Thoracic aorta (tissue), 2 donors: Measurements from ENCODE around the gene IGF2BP1. TPM values are rescaled to one million over a fixed set of nuclear protein-coding genes. Genes with fewer than 3 reads are reported as not detected.
A peak's percentile ranks its signal among the peaks of the same experiment; 100 is the strongest.

Source experiments
- ATAC-seq: fragments of 150-250 bp; one replicate; pipeline ENCODE4 v1.8.0; 2017; ENCODE audit warnings: low read depth; ENCODE audit not compliant: insufficient number of reproducible peaks, low FRiP score
- DNase-seq: peaks from one replicate; pipeline ENCODE4 v3.0.0-alpha.2; 2020; ENCODE audit warnings: low spot score
- H3K27ac ChIP-seq, 2 donors: fragments of 200-600 bp; sonication (generic); 1 replicate in 1 of 2; 2 replicates in 1 of 2; pipeline ENCODE4 v1.5.1; 2016; ENCODE audit warnings: mild to moderate bottlenecking in 2 of 2, moderate library complexity in 2 of 2
- H3K27me3 ChIP-seq: fragments of 200-600 bp; sonication (generic); replicated peaks from 2 replicates; pipeline ENCODE4 v1.6.0; 2016; ENCODE audit warnings: mild to moderate bottlenecking; ENCODE audit not compliant: insufficient read depth
- H3K36me3 ChIP-seq: fragments of 200-600 bp; sonication (generic); one replicate; pipeline ENCODE4 v1.5.1; 2016
- H3K4me1 ChIP-seq, 2 donors: fragments of 200-600 bp; sonication (generic); 1 replicate in 1 of 2; 2 replicates in 1 of 2; pipeline versions ENCODE4 v1.5.1 to v1.6.0; 2016; ENCODE audit warnings: low read depth in 2 of 2, mild to moderate bottlenecking in 1 of 2; ENCODE audit not compliant: control insufficient read depth in 1 of 2
- H3K4me3 ChIP-seq: fragments of 200-600 bp; sonication (generic); 2 replicates; pipeline ENCODE4 v1.5.1; 2016; ENCODE audit warnings: mild to moderate bottlenecking
- H3K9me3 ChIP-seq: fragments of 200-600 bp; sonication (generic); 2 replicates; pipeline ENCODE4 v1.5.1; 2016
- CTCF ChIP-seq: fragments of 200-600 bp; sonication (generic); IDR thresholded peaks from one replicate; pipeline ENCODE4 v1.5.1; 2019; ENCODE audit warnings: antibody characterized with exemption
- total RNA-seq, 2 donors: library from RNA; depleted of rRNA; stranded (reverse); fragments of >200 nt; gene quantifications; one replicate each; pipeline versions ENCODE4 v1.1.0 to v1.2.3, GENCODE V29; 2016

The IGF2BP1 gene
- under 1 TPM in 1 of 2 donors, not detected in 1; 0.07 TPM for total RNA-seq

- peak within 1 kb of the TSS; percentile 64 for H3K4me3 ChIP-seq
- peaks cover 13 to 28% of the 10 kb centered on the region in 2 donors for H3K4me1 ChIP-seq
- no peak for DNase-seq
- peaks cover 56% of the 10 kb centered on the region for H3K27me3 ChIP-seq
- no peak for TF ChIP-seq CTCF
- H3K36me3 ChIP-seq, result no peaks in the 10 kb centered on the region
- no peak for ATAC-seq
- H3K9me3 ChIP-seq, result no peaks in the 10 kb centered on the region
- H3K27ac ChIP-seq, result no peak within 1 kb of the TSS
These were observed at the start of gene IGF2BP1 for GRCh38 chr17:48997103-48997826. TSS of gene IGF2BP1 (plus strand) at chr17:48997385. CDS start at chr17:48997746, 361 bp downstream.

GRCh38 chr17:48951572-48951971 lies 45.6 kb upstream of the IGF2BP1 start:
- H3K27ac ChIP-seq, result no peak overlapping the region
- no peak overlapping the region for H3K4me3 ChIP-seq
- H3K4me1 ChIP-seq, result no peaks in the 10 kb centered on the region
- H3K36me3 ChIP-seq, result no peaks in the 10 kb centered on the region
- TF ChIP-seq CTCF, result no peak
- H3K27me3 ChIP-seq, result no peaks in the 10 kb centered on the region
- ATAC-seq, result no peak
- no peak for DNase-seq
- no peaks in the 10 kb centered on the region for H3K9me3 ChIP-seq

- Histone ChIP-seq H3K27ac (no peak overlapping the region), H3K36me3 (no peaks in the 10 kb centered on the region), H3K4me1 (no peaks in the 10 kb centered on the region), H3K4me3 (no peak overlapping the region), H3K9me3 (no peaks in the 10 kb centered on the region), H3K27me3 (no peaks in the 10 kb centered on the region)
- no peak for TF ChIP-seq CTCF
- DNase-seq (no peak), ATAC-seq (no peak)
These were observed 44.3 kb upstream of the IGF2BP1 start for GRCh38 chr17:48952904-48953303.

- ATAC-seq (no peak), DNase-seq (no peak)
- Histone ChIP-seq H3K4me1 (no peaks in the 10 kb centered on the region), H3K27ac (no peak overlapping the region), H3K4me3 (no peak overlapping the region), H3K9me3 (no peaks in the 10 kb centered on the region), H3K27me3 (no peaks in the 10 kb centered on the region), H3K36me3 (no peaks in the 10 kb centered on the region)
- no peak for TF ChIP-seq CTCF
These were observed 42.9 kb upstream of the IGF2BP1 start for GRCh38 chr17:48954300-48954755.

- Histone ChIP-seq H3K4me1 (no peaks in the 10 kb centered on the region), H3K36me3 (no peaks in the 10 kb centered on the region), H3K27ac (no peak overlapping the region), H3K9me3 (no peaks in the 10 kb centered on the region), H3K4me3 (no peak overlapping the region), H3K27me3 (no peaks in the 10 kb centered on the region)
- DNase-seq (no peak), ATAC-seq (no peak)
- no peak for TF ChIP-seq CTCF
These were observed 36.2 kb upstream of the IGF2BP1 start for GRCh38 chr17:48960834-48961515.
